ENCODE data around the gene CELF4. TPM values are rescaled to one million over a fixed set of nuclear protein-coding genes. Genes with fewer than 3 reads are reported as not detected.

The CELF4 gene
- total and polyA plus RNA-seq, 10 of the 15 experiments (the other 5 are each of a cell fraction or from before 2014, with no cell fraction given), result 0.03 to 0.32 TPM; not detected in 8

DNA sequence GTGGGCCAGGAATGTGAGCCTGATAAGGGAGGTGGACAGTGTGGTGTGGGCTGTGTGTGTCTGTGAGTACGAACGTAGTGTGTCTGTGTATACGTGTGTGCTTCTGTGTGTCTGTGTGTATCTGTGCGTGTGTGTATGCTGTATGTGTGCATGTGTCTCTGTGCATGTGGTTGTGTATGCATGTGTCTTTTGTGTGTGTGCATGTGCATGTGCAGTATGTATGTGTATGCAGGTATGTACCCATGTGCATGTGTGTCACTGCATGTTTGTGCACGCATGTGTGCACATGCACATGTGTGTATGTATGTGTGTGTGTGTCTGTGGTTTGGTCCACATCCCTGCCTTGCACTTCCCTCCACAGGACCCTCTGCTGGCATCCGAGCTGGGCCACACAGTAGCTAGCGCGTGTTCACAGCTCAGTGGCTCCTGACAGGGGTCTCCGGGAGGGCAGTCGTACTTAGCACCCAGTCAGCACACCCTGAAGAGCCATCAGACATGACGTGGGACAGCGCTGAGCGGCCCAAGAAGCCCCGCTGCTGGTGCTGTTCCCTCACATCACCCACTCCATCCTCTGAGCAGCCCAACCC is 114.3 kb downstream of the CELF4 start:
- CTCF ChIA-PET, result no interaction called here
- POLR2A ChIA-PET, result no interaction called here
- ATAC-seq (no peak), DNase-seq (ENCODE audit: low read depth, low spot score) (no peak), FAIRE-seq (no peak)
- Histone ChIP-seq H2AFZ (ENCODE audit: control insufficient read depth, low read depth, low read length) (no peak overlapping the region), H3K27me3 (replicated peaks in 1 of 2; ENCODE audit: control insufficient read depth in 2 of 2, insufficient read depth in 2 of 2, low read length in 1 of 2) (peaks cover 0 to 5% of the 10 kb centered on the region in 2 experiments; a peak in 3 of 4 replicates), H3K79me2 (ENCODE audit: control insufficient read depth, insufficient read depth, low read length) (no peaks in the 10 kb centered on the region), H3K4me2 (ENCODE audit: control insufficient read depth, insufficient read depth) (no peak overlapping the region), H4K20me1 (ENCODE audit: control insufficient read depth, insufficient read depth) (no peaks in the 10 kb centered on the region), H3K4me1 (ENCODE audit: control insufficient read depth, insufficient read depth, low read length) (no peaks in the 10 kb centered on the region), H3K27ac (ENCODE audit: control insufficient read depth, insufficient read depth) (no peak overlapping the region), H3K4me3 (no peak overlapping the region), H3K36me3 (ENCODE audit: control insufficient read depth in 2 of 2, insufficient read depth in 2 of 2, low read length in 1 of 2) (no peaks in the 10 kb centered on the region), H3K9me3 (replicated peaks; ENCODE audit: control insufficient read depth, insufficient read depth, low read length) (no peaks in the 10 kb centered on the region), H3K9ac (ENCODE audit: control insufficient read depth, insufficient read depth, low read length) (no peak overlapping the region)
- in situ Hi-C loops (cut with MboI) (no loop called here), intact Hi-C loops (cut with micrococcal nuclease; ENCODE audit: unreplicated experiment) (no loop called here)
- SMC1A ChIA-PET (ENCODE audit: uncharacterized antibody, unreplicated experiment), result no interaction called here
- 41% methylated on average over 14 of the region's 14 CpGs for WGBS (ENCODE audit: insufficient coverage, insufficient replicate concordance, low lambda C conversion rate, missing lambda C conversion rate)
- no TSS peak for BruUV-seq (replicated peaks)
- TF ChIP-seq TBL1XR1 (IDR thresholded peaks at IDR 0.05; ENCODE audit: low read depth, low read length) (no peak), ESRRA (IDR thresholded peaks at IDR 0.05; ENCODE audit: low read length) (no peak), FOXM1 (IDR thresholded peaks at IDR 0.05; ENCODE audit: low read depth, low read length) (no peak), POU2F2 (IDR thresholded peaks at IDR 0.05; ENCODE audit: borderline replicate concordance, low read depth, low read length) (no peak), RUNX3 (IDR thresholded peaks at IDR 0.05; ENCODE audit: low read length) (no peak), KLF5 (IDR thresholded peaks at IDR 0.05; ENCODE audit: partially characterized antibody) (no peak), CHD2 (IDR thresholded peaks at IDR 0.05; ENCODE audit: borderline replicate concordance, low read depth, low read length) (no peak), ZSCAN29 (IDR thresholded peaks at IDR 0.05) (no peak), SPI1 (IDR thresholded peaks at IDR 0.05; ENCODE audit: borderline replicate concordance, insufficient read depth, low read depth, low read length) (no peak), BHLHE40 (IDR thresholded peaks at IDR 0.05; ENCODE audit: borderline replicate concordance in 1 of 2, low read depth in 2 of 2, low read length in 1 of 2) (no peak), POLR2AphosphoS2 (IDR thresholded peaks at IDR 0.05; ENCODE audit: low read depth, low read length) (no peak)
- TF ChIP-seq, protein P1, sequence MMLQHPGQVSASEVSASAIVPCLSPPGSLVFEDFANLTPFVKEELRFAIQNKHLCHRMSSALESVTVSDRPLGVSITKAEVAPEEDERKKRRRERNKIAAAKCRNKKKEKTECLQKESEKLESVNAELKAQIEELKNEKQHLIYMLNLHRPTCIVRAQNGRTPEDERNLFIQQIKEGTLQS (IDR thresholded peaks at IDR 0.05; ENCODE audit: borderline replicate concordance, extremely low read depth, low read depth, low read length), result no peak
- TF ChIP-seq, protein P2, sequence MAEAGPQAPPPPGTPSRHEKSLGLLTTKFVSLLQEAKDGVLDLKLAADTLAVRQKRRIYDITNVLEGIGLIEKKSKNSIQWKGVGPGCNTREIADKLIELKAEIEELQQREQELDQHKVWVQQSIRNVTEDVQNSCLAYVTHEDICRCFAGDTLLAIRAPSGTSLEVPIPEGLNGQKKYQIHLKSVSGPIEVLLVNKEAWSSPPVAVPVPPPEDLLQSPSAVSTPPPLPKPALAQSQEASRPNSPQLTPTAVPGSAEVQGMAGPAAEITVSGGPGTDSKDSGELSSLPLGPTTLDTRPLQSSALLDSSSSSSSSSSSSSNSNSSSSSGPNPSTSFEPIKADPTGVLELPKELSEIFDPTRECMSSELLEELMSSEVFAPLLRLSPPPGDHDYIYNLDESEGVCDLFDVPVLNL (IDR thresholded peaks at IDR 0.05; ENCODE audit: low read depth, low read length), result no peak
- RAD21 ChIA-PET (ENCODE audit: unreplicated experiment), result no interaction called here

Measured in GM12878 (cell line).